CD14-positive monocyte (primary cell): ENCODE measurements around the gene CNOT6L. TPM values are rescaled to one million over a fixed set of nuclear protein-coding genes. Genes with fewer than 3 reads are reported as not detected.
A peak's percentile ranks its signal among the peaks of the same experiment; 100 is the strongest.

Experiments used
- DNase-seq, 3 donors: peaks; one replicate each; pipeline ENCODE4 v3.0.0-alpha.2; 2011 to 2022
- H2AFZ ChIP-seq: 2 replicates; pipeline ENCODE4 v1.6.0; 2012; ENCODE audit warnings: mild to moderate bottlenecking, low read depth, low read length, inconsistent platforms; ENCODE audit not compliant: insufficient read depth, poor library complexity, severe bottlenecking
- H3K27ac ChIP-seq, 2 donors: 1 replicate in 1 of 2; 2 replicates in 1 of 2; pipeline ENCODE4 v1.5.1; 2012 to 2013; ENCODE audit warnings: low read length in 2 of 2, control low read depth in 1 of 2, inconsistent platforms in 1 of 2, low read depth in 1 of 2, mild to moderate bottlenecking in 1 of 2
- H3K27me3 ChIP-seq, 2 donors: one replicate each; pipeline versions ENCODE4 v1.6.0 to v1.6.1; 2011 to 2013; ENCODE audit warnings: low read length in 2 of 2; ENCODE audit not compliant: control insufficient read depth in 2 of 2, insufficient read depth in 2 of 2
- H3K36me3 ChIP-seq, 2 donors: replicated peaks in 1 of 2; 1 replicate in 1 of 2; 2 replicates in 1 of 2; pipeline versions ENCODE4 v1.5.1 to v1.6.1; 2012 to 2013; ENCODE audit warnings: low read length in 2 of 2, control low read depth in 1 of 2, inconsistent platforms in 1 of 2, mild to moderate bottlenecking in 1 of 2; ENCODE audit not compliant: insufficient read depth in 2 of 2, control insufficient read depth in 1 of 2
- H3K4me1 ChIP-seq, 2 donors: 1 replicate in 1 of 2; 2 replicates in 1 of 2; pipeline versions ENCODE4 v1.5.1 to v1.6.1; 2012 to 2013; ENCODE audit warnings: low read length in 2 of 2, control low read depth in 1 of 2, inconsistent platforms in 1 of 2, mild to moderate bottlenecking in 1 of 2, moderate library complexity in 1 of 2; ENCODE audit not compliant: insufficient read depth in 2 of 2, control insufficient read depth in 1 of 2
- H3K4me2 ChIP-seq: replicated peaks from 2 replicates; pipeline ENCODE3; 2012; ENCODE audit warnings: low read length, moderate library complexity, mild to moderate bottlenecking; ENCODE audit not compliant: poor library complexity, severe bottlenecking; ENCODE audit errors: extremely low read depth
- H3K4me3 ChIP-seq, 3 experiments: fragments of 200-600 bp in 1 of 3; sonication (generic) in 1 of 3; replicated peaks in 1 of 3; 1 replicate in 2 of 3; 2 replicates in 1 of 3; pipeline ENCODE4 v1.5.1; 2011 to 2013; ENCODE audit warnings: low read length in 3 of 3, mild to moderate bottlenecking in 3 of 3, control low read depth in 2 of 3, low read depth in 2 of 3, inconsistent platforms in 1 of 3, moderate library complexity in 1 of 3
- H3K79me2 ChIP-seq: 2 replicates; pipeline ENCODE4 v1.6.0; 2012; ENCODE audit warnings: mild to moderate bottlenecking, control low read depth, inconsistent platforms, low read length, moderate library complexity; ENCODE audit not compliant: insufficient read depth
- H3K9ac ChIP-seq: 2 replicates; pipeline ENCODE4 v1.6.0; 2017; ENCODE audit warnings: low read length, mild to moderate bottlenecking; ENCODE audit not compliant: insufficient read depth, poor library complexity, severe bottlenecking
- H3K9me3 ChIP-seq, 2 donors: replicated peaks in 1 of 2; 1 replicate in 1 of 2; 2 replicates in 1 of 2; pipeline versions ENCODE4 v1.5.1 to v1.6.1; 2012 to 2013; ENCODE audit warnings: low read length in 2 of 2, control low read depth in 1 of 2; ENCODE audit not compliant: control insufficient read depth in 1 of 2, insufficient read depth in 1 of 2
- H4K20me1 ChIP-seq: 2 replicates; pipeline ENCODE4 v1.6.0; 2012; ENCODE audit warnings: mild to moderate bottlenecking, low read length, control low read depth, moderate library complexity; ENCODE audit not compliant: insufficient read depth
- H3K27ac Mint-ChIP-seq, 7 donors: one replicate each; pipeline ENCODE4 v1.8.0; 2020; ENCODE audit warnings: mild to moderate bottlenecking in 7 of 7, mixed read lengths in 7 of 7, moderate library complexity in 6 of 7, inconsistent platforms in 2 of 7
- H3K27me3 Mint-ChIP-seq, 3 donors: one replicate each; pipeline ENCODE4 v1.8.0; 2021 to 2022; ENCODE audit warnings: low read depth in 3 of 3, mild to moderate bottlenecking in 3 of 3, mixed read lengths in 3 of 3, moderate library complexity in 3 of 3, inconsistent platforms in 1 of 3
- H3K36me3 Mint-ChIP-seq, 2 donors: one replicate each; pipeline ENCODE4 v1.8.0; 2020; ENCODE audit warnings: mixed read lengths in 2 of 2, inconsistent platforms in 1 of 2, mild to moderate bottlenecking in 1 of 2
- H3K4me1 Mint-ChIP-seq: one replicate; pipeline ENCODE4 v1.8.0; 2020; ENCODE audit warnings: mild to moderate bottlenecking, mixed read lengths
- H3K4me3 Mint-ChIP-seq, 2 donors: one replicate each; pipeline ENCODE4 v1.8.0; 2020; ENCODE audit warnings: mild to moderate bottlenecking in 2 of 2, mixed read lengths in 2 of 2, moderate library complexity in 1 of 2
- H3K9me3 Mint-ChIP-seq, 7 donors: one replicate each; pipeline ENCODE4 v1.8.0; 2020 to 2022; ENCODE audit warnings: mixed read lengths in 7 of 7, mild to moderate bottlenecking in 6 of 7, moderate library complexity in 6 of 7, inconsistent platforms in 2 of 7
- CTCF ChIP-seq: fragments of 200-600 bp; IDR thresholded peaks from one replicate; pipeline ENCODE4 v1.8.0; 2022; ENCODE audit warnings: antibody characterized with exemption, mild to moderate bottlenecking
- WGBS: methylation state at CpG from one replicate; pipeline ENCODE4 v1.1.5; 2013; ENCODE audit warnings: missing lambda C conversion rate; ENCODE audit not compliant: insufficient coverage; 5-methylcytosine and 5-hydroxymethylcytosine counted together
- intact Hi-C, 2 donors: fragments of 100-400 bp; cut with micrococcal nuclease; formaldehyde crosslinking; loops; one replicate each; pipeline versions ENCODE4 v1.15.0 to v1.15.1; 2023
- polyA plus RNA-seq, 3 donors: library from polyadenylated mRNA; depleted of rRNA in 1 of 3; unstranded in 2 of 3; stranded (reverse) in 1 of 3; fragments of 300-500 nt in 2 of 3; fragments of >200 nt in 1 of 3; fragmentation: Illumina TruSeq in 2 of 3; gene quantifications; 1 replicate in 2 of 3; 2 replicates in 1 of 3; pipeline ENCODE4 v1.2.3, GENCODE V29; 2012 to 2021

CNOT6L gene
- polyA plus RNA-seq, 3 donors: 16.1 to 26.4 (median 26.3) TPM

- H3K36me3 Mint-ChIP-seq: no peaks in the 10 kb centered on the region
- H4K20me1 ChIP-seq: no peaks in the 10 kb centered on the region
- H3K4me1 Mint-ChIP-seq: peaks cover 53% of the 10 kb centered on the region
- intact Hi-C loops: no loop called here
- H3K4me3 ChIP-seq: peak overlapping the region in 1 of 3 experiments; percentile 5
- H3K4me3 Mint-ChIP-seq: no peak overlapping the region
- H3K36me3 ChIP-seq: no peaks in the 10 kb centered on the region
- peaks cover 0 to 2% (median 0%) of the 10 kb centered on the region in 7 donors for H3K9me3 Mint-ChIP-seq
- no peaks in the 10 kb centered on the region for H3K9me3 ChIP-seq
- peak overlapping the region; percentile 72 to 90 (median 80) for H3K27ac Mint-ChIP-seq
- no peak overlapping the region for H3K9ac ChIP-seq
- peak overlapping the region; percentile 66 for H2AFZ ChIP-seq
- peaks cover 36 to 42% of the 10 kb centered on the region in 2 donors for H3K4me1 ChIP-seq
- H3K79me2 ChIP-seq: no peaks in the 10 kb centered on the region
- H3K27me3 Mint-ChIP-seq: peaks cover 0 to 1% (median 0%) of the 10 kb centered on the region in 3 donors
- H3K27me3 ChIP-seq: no peaks in the 10 kb centered on the region
- no CpG with 5 or more reads among the region's 7 CpGs for WGBS
- H3K4me2 ChIP-seq: peak overlapping the region; percentile 22
- peak overlapping the region in 1 of 2 donors; percentile 75 for H3K27ac ChIP-seq
- DNase-seq: peak; percentile 68 to 88 (median 69)
- TF ChIP-seq CTCF: no peak
These were observed 35.4 kb upstream of the CNOT6L start for GRCh38 chr4:77854431-77855111.

- Histone ChIP-seq H3K9ac (no peak overlapping the region), H3K4me3 (no peak overlapping the region), H2AFZ (peak overlapping the region; percentile 70), H3K9me3 (no peaks in the 10 kb centered on the region), H4K20me1 (no peaks in the 10 kb centered on the region), H3K79me2 (no peaks in the 10 kb centered on the region), H3K27ac (peak overlapping the region in 1 of 2 donors; percentile 75), H3K27me3 (no peaks in the 10 kb centered on the region), H3K36me3 (no peaks in the 10 kb centered on the region), H3K4me2 (peak overlapping the region; percentile 43), H3K4me1 (peaks cover 36 to 42% of the 10 kb centered on the region in 2 donors)
- no peak for TF ChIP-seq CTCF
- DNase-seq: peak; percentile 46 to 75 (median 58)
- no CpG with 5 or more reads among the region's 7 CpGs for WGBS
- Mint-ChIP-seq H3K9me3 (peaks cover 0 to 2% (median 0%) of the 10 kb centered on the region in 7 donors), H3K27me3 (peaks cover 0 to 1% (median 0%) of the 10 kb centered on the region in 3 donors), H3K4me1 (peaks cover 48% of the 10 kb centered on the region), H3K27ac (peak overlapping the region; percentile 15 to 90 (median 72)), H3K4me3 (peak overlapping the region; percentile 41 to 76), H3K36me3 (no peaks in the 10 kb centered on the region)
- intact Hi-C loops: no loop called here
These were observed 33.8 kb upstream of the CNOT6L start for GRCh38 chr4:77852892-77853495.
